CD4-positive, alpha-beta T cell treated with Interleukin-10 for 1 hour (primary cell): ENCODE results near the gene RAET1E.
"Not testable (repeated sequence)": the region's sequence is repeated elsewhere in the genome, so short reads cannot be mapped to it uniquely, and the experiment has no call there.

Source experiments
- DNase-seq: peaks from one replicate; pipeline ENCODE4 v3.0.0-alpha.2; 2020

RAET1E gene

GRCh38 chr6:149897855-149898744, at the start of gene RAET1E:
RAET1E (minus strand) TSS chr6:149898113; CDS start chr6:149890901, 7,212 bp downstream.
- no peak for DNase-seq

DNA sequence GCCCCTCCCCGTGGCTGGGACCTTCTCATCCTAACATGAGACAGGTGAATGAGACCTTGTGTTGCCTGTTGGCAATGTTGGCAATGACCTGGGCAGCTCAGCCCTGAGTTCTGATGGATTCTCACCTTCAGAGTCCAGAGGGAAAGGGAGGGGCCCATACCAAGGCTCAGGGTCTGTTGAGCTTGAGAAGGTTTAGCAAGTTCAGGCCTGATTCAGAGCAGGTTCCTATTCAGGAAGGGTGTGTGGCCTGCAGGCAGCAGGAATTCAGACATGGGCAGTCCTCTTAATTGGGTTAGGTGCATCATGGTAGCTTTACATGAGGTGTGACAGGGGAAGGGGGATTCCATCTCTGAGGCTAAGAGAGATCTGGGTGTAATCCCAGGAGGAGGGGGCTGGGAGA, 49.6 kb upstream of the RAET1E start:
- not testable (repeated sequence) for DNase-seq

DNA sequence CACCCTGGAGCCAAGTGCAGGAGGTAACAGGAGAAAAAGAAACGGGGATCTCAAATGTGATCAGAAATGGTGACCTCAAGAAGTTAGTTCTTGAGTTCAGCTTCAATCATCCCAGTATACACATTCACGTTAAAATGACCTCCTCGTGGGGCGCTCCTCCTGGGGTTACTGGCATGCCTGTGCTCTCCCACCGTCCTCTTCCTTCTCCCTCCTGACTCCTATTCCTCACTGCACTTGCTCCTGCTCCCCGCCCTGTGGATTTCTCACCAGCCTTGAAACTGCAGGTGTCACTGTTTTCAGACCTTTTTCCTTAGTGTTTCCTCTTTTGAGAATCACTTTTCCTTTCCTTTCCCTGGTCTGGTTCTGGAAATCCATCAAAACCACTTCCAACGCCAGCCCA, 48.7 kb upstream of the RAET1E start:
- not testable (repeated sequence) for DNase-seq

- DNase-seq: not testable (repeated sequence)
Observed at GRCh38 chr6:149945276-149945675, 47.4 kb upstream of the RAET1E start.

GRCh38 chr6:149943321-149943720, 45.4 kb upstream of the RAET1E start:
- not testable (repeated sequence) for DNase-seq

GRCh38 chr6:149942461-149942829, 44.5 kb upstream of the RAET1E start:
- DNase-seq: no peak

- peak; percentile 96 for DNase-seq
Observed at GRCh38 chr6:149941583-149942460, 43.9 kb upstream of the RAET1E start, which contains the start of gene ULBP2. ULBP2 (plus strand) TSS chr6:149942014; CDS start chr6:149942073, 59 bp downstream.

GRCh38 chr6:149940672-149940982, 42.7 kb upstream of the RAET1E start:
- DNase-seq: no peak

DNA sequence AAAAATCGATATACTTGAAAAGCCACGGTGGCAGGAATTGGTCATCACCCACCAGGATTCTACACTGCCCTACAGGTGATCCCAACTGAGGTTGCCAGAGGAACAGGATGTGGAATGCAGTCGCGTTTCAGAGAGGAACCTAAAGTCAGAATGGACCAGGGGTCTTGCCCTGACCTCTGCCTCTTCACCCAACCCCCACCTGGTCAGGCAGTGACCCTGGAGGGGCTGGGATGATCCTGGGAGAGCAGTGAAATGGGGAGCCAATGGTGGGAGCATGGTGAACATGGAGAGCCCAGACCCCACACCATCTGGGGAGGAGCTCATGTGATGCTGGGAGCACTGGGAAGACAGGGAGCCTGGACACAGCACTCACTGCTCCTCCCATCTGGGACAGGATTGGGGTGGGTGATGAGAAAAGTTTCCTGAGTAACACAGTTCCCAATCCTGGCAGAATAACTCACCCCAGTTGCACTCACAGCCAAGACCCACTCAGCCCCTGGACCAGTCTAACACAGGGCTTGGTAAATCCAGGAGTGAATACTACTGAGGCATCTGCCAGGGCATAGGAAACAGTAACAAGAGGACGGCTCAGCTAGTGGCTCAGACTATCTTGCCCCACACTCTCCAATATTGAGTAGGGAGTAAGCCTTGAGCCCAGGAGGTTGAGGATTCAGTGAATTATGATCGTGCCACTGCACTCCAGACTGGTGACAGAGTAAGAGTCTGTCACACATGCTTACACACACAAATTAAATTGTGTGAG, 42.2 kb upstream of the RAET1E start:
- DNase-seq: no peak

GRCh38 chr6:149939356-149939648, 41.4 kb upstream of the RAET1E start:
- DNase-seq: no peak

GRCh38 chr6:149938571-149939355, 40.9 kb upstream of the RAET1E start:
- DNase-seq: peak; percentile 78

- not testable (repeated sequence) for DNase-seq
Observed at GRCh38 chr6:149938013-149938570, 40.2 kb upstream of the RAET1E start.

DNA sequence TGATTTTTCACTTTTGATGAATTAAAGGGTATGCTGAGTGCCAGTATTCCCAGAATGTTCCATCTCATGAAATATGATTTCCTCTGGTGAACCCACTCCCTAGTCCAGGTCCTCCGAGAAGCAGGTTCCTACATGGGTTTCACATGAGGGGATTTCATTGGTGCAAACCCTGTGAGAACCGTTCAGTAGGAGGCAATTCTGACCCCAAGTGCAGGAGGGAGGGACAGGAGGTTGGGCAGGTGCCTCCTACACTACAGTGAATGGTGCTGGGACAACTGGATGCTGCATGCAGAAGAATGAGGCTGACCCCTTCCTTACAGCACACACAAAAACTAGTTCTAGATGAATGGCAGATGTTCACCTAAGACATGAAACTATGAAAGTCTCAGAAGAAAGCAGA, 38.8 kb upstream of the RAET1E start:
- no peak for DNase-seq

DNA sequence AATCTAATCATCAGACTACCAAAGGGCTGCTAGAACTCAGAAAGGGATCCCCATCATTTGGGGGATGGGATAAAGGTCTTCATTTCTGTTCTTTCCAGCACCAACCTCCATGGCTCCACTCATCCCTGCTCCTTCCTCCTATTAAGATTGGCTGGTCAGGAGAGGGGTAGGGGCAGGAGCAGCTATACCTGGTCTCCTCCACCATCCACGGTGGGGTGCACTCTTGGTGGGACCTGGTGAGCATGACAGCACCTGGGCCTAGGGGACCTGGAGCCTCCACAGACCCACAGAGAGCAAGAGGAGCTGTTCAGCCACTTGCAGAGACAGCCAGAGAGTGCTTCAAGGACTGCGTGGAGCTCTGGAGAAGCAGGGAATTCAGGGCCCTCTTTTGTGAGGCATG, 37.8 kb upstream of the RAET1E start:
- DNase-seq: no peak

DNA sequence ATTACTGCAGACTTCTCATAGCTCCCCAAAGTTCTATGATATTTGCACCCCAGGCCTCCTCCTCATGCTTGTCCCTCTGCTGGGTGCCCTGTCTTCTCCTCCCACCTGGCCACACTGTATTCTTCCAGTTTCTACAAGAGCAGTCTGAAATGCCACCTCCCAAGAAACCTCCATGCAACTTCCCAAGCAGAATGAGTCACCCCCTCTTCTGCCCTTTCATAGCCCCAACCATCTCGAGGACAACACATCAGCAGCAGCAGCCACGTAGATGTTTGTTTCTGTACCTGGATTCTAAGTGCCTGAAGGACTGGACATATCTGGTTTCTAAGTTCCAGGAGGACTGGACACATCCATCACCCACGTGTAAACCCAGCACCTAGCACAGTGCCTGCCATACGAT, 37.3 kb upstream of the RAET1E start:
- no peak for DNase-seq

GRCh38 chr6:149934249-149935156, 36.6 kb upstream of the RAET1E start:
- peak; percentile 84 for DNase-seq

DNA sequence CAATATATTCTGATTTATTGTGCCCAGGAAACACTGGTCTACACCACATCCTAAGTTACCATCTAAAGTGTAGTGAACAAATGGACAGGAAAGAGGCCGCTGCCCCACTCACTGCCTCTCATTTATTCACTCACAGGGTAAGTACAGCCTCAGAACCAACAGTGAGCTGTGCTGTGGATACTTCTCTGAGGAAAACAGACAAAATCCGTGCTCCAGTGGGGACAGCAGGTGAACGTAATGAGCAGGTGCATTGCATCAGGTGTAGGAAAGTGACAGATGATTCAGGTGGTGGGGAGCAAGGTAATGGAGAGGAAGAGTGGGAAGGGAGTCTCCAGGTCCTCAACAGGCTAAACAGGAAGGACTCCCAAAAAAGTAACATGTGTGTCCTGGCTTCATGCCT, 35.5 kb upstream of the RAET1E start:
- DNase-seq: no peak

DNA sequence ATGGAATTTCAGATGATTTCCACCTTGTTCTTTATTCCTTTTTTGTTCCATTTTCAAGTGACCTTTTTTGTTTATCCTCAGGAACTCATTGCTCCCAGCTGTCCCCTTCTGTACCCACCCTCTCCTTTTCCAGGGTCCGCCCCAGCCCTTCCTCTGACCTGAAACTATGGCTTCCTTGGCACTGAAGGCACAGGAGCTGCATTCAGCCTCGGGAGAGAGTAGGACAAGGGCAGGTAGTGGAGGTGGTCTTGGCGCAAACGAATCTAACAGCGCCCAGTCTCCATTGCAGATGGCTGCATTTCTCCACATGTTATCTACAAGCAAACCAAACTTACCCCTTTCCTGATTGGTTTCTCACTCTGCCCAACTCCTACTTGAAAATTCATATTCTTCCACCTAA, 35.1 kb upstream of the RAET1E start:
- DNase-seq: no peak

- DNase-seq: no peak
Observed at GRCh38 chr6:149931501-149931900, 33.6 kb upstream of the RAET1E start.

DNA sequence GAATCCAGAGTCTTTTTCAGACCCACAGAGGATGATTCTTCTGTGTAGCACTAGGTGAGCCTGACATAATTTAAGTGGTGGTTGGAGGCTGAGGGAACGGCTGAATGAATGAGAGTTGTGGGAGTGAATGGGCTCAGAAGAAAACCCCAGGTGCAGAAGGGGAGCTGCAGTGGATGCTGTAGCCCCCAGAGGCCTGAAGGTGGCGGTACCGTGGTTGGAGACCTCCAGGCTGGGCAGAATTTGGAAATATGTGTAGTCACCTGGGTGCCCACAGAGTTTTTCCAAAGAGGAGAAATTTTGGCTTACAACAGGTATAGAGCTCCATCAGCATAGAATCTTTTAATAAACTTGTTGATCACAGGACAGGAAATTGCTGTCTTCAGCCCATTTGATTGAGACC, 31.5 kb upstream of the RAET1E start:
- DNase-seq: no peak

DNA sequence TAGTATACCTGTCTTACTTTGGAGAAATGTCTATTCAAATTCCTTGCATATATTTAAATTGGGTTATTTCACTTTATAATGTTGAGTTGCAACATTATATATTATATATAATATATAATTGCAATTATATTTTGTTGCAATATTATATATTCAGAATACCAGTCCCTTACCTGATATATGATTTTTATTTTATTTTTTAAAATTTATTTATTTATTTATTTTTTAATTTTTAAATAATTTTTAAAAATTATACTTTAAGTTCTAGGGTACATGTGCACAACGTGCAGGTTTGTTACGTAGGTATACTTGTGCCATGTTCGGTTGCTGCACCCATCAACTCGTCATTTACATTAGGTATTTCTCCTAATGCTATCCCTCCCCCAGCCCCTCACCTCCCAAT, 29.1 kb upstream of the RAET1E start:
- DNase-seq: not testable (repeated sequence)
